ENCODE data around the gene ZNF423. TPM values are rescaled to one million over a fixed set of nuclear protein-coding genes. Genes with fewer than 3 reads are reported as not detected.

The ZNF423 gene
- total and polyA plus RNA-seq, 5 donors = 5.5 to 22.2 (median 14.4) TPM

DNA sequence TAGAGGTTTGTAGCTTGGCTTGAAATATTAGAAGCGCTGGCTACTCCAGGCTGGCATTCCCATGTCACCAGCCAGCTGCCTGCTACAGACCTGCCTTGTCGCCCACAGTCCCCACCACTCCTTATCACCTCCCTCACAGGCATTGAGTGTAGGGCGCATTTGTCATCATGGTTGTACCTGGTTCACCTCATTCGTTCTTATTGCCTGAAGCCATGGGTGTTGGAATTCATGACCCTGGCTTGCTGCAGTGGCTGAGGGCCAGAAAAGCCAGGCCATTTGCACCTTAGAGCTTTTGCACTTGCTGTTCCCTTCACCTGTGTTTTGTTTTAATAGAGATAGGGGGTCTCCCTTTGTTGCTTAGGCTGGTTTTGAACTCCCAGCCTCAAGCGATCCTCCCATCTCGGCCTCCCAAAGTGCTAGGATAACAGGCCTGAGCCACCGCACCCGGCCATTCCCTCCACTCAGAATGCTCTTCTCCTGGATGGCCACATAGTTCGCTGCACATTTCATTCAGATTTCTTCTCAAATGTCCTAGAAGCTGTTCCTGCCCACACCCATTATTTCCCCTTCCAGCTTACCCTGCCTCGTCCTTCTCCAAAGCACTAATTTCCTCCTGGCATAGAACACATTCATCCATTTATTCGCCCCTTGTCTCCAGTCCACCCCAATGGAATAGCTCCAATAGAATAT is 384.7 kb downstream of the ZNF423 start:
- no peak overlapping the region for H3K27ac ChIP-seq (ENCODE audit: low read length)
- intact Hi-C loops (cut with DNase I) = loop anchor here in 1 of 4 donors (10.0 kb wide), 1 partner anchor 56 kb away; no protein-coding TSS in a partner anchor
- H3K4me3 ChIP-seq (ENCODE audit: low read length) = no peak overlapping the region
- DNase-seq = no peak
- no peaks in the 10 kb centered on the region for H3K9me3 ChIP-seq (ENCODE audit: control insufficient read depth, low read length)
- no peaks in the 10 kb centered on the region for H3K27me3 ChIP-seq (ENCODE audit: control insufficient read depth, insufficient read depth)
- WGBS = 88% methylated on average over 11 of the region's 11 CpGs
- H3K4me1 ChIP-seq (ENCODE audit: control insufficient read depth, insufficient read depth, low read length) = no peaks in the 10 kb centered on the region
- no peak for ATAC-seq

DNA sequence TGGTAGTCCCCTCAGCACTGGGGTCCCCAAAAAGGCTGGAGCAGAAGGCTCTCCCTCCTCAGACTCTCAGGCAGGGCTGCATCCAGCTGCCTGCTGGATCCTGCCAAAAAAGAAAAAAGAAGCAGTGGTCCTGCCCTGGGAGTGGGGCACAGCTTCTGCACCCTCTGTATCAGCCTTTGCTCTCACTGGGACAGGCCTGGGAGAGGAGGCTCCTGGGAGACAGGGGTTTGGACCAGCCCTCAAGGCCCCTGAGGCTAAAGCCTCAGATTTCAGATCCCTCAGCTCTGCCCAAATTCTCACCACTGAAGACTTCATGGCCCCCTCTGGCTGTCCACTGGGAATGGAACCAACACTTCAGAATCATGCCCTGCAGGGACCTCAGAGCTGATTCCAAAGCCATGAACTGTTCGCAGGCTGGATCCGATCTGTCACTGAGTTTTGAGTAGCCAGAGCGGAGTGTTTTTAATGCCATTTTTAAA is 385.4 kb downstream of the ZNF423 start:
- ATAC-seq (no peak), DNase-seq (no peak)
- 90% methylated on average over 3 of the region's 3 CpGs for WGBS
- Histone ChIP-seq H3K4me1 (ENCODE audit: control insufficient read depth, insufficient read depth, low read length) (no peaks in the 10 kb centered on the region), H3K27ac (ENCODE audit: low read length) (no peak overlapping the region), H3K4me3 (ENCODE audit: low read length) (no peak overlapping the region), H3K27me3 (ENCODE audit: control insufficient read depth, insufficient read depth) (no peaks in the 10 kb centered on the region), H3K9me3 (ENCODE audit: control insufficient read depth, low read length) (no peaks in the 10 kb centered on the region)
- intact Hi-C loops (cut with DNase I) = loop anchor here in 1 of 4 donors (10.0 kb wide), 1 partner anchor 56 kb away; no protein-coding TSS in a partner anchor

- Histone ChIP-seq H3K27ac (ENCODE audit: low read length) (no peak overlapping the region), H3K4me1 (ENCODE audit: control insufficient read depth, insufficient read depth, low read length) (no peaks in the 10 kb centered on the region), H3K27me3 (ENCODE audit: control insufficient read depth, insufficient read depth) (no peaks in the 10 kb centered on the region), H3K9me3 (ENCODE audit: control insufficient read depth, low read length) (no peaks in the 10 kb centered on the region), H3K4me3 (ENCODE audit: low read length) (no peak overlapping the region)
- intact Hi-C loops (cut with DNase I) = loop anchor here in 1 of 4 donors (10.0 kb wide), 1 partner anchor 55 kb away; no protein-coding TSS in a partner anchor
- 92% methylated on average over 13 of the region's 13 CpGs for WGBS
- ATAC-seq = no peak
- DNase-seq = no peak
Observed at GRCh38 chr16:49469930-49470451, 385.9 kb downstream of the ZNF423 start.

DNA sequence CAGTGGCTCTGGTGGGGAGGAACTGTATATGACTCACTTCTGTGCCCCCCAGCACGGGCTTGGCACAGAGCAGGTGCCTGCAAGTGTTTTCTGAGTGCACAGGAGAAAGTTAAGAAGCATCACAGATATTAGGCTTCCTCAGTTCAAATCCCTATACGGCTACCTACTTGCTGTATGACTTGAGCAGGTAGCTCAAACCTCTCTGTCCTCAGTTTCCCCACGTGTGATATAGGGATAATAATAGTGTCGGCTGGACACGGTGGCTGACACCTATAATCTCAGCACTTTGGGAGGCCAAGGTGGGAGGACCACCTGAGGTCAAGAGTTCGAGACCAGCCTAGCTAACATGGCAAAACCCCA is 386.6 kb downstream of the ZNF423 start:
- H3K4me3 ChIP-seq (ENCODE audit: low read length) = no peak overlapping the region
- no peak for DNase-seq
- no peaks in the 10 kb centered on the region for H3K27me3 ChIP-seq (ENCODE audit: control insufficient read depth, insufficient read depth)
- H3K9me3 ChIP-seq (ENCODE audit: control insufficient read depth, low read length) = no peaks in the 10 kb centered on the region
- WGBS = 91% methylated on average over 6 of the region's 6 CpGs
- intact Hi-C loops (cut with DNase I) = no loop called here
- no peaks in the 10 kb centered on the region for H3K4me1 ChIP-seq (ENCODE audit: control insufficient read depth, insufficient read depth, low read length)
- H3K27ac ChIP-seq (ENCODE audit: low read length) = no peak overlapping the region
- no peak for ATAC-seq

DNA sequence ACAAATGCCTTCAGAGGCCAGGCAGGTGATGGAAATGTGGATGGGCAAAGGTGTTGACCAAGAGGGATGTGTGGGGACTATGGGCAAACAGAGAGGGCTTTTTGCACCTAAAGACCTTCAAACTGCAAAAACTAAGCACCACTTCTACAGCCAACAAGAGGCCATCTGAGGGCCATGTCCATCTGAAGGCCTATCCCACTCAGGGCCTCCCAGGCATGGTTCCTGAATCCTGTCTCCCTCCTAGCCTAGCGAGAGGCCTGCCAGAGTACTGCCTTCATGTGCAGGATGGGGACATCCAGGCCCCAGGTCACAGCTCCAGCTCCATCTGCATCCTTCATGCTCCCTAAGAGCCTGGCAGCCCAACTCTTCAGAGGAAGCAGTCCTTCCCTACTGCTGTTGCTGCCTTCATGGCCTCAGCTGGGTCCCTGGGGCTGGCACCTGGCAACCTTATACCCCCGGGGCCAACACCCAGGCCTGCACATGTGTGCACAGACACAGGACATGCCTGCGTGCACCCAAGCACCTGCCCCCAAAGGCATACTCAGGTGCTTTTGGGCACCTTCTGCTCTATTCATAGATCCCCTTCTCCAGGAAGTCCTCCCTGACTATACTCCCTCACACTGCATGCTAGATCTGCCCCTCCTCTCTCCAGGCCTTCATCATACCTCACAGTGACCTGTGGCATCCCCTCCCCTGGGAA is 387.2 kb downstream of the ZNF423 start:
- no peak for DNase-seq
- intact Hi-C loops (cut with DNase I) = no loop called here
- no peaks in the 10 kb centered on the region for H3K27me3 ChIP-seq (ENCODE audit: control insufficient read depth, insufficient read depth)
- H3K27ac ChIP-seq (ENCODE audit: low read length) = no peak overlapping the region
- ATAC-seq = no peak
- no peaks in the 10 kb centered on the region for H3K4me1 ChIP-seq (ENCODE audit: control insufficient read depth, insufficient read depth, low read length)
- no peak overlapping the region for H3K4me3 ChIP-seq (ENCODE audit: low read length)
- H3K9me3 ChIP-seq (ENCODE audit: control insufficient read depth, low read length) = no peaks in the 10 kb centered on the region
- WGBS = 91% methylated on average over 3 of the region's 3 CpGs

DNA sequence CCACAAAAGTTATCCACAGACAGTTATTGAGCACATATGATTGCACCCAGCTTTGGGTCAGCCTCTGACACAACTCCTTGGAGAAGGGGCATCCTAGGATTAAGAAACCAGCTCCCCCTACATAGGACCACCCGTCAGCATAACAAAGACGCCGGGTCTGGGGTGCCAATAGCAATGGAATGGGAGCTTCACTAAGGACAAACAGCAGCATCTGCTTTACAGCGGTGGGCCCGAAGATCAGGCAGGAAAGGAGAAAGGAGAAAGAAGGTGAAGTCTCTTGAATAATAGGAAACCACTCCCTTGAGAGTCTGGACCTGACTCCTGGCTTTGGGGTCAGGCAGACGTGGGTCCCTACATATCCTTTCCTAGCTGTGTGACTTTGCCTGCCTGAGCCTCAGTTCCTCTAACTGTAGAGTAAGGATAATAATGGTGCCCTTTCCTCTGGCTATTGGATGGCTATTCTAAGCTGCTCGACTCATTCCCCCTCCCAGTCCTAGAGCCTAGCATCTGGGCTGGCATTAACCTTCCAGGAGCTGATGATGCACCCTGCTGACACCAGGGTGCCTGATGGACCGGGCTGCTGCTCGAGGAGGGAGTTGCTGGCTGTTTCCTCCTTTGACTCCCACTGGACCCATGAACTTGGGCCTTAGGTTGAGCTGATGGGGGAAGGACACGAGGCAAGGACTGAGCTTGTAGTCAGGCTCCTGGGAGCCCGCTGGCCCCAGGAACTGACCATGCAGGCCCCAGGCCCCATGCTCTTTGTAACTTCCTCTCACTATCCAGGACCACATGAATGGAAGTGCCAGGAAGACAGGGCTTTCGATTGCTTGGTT is 388.2 kb downstream of the ZNF423 start:
- Histone ChIP-seq H3K27ac (ENCODE audit: low read length) (no peak overlapping the region), H3K4me3 (ENCODE audit: low read length) (no peak overlapping the region), H3K27me3 (ENCODE audit: control insufficient read depth, insufficient read depth) (no peaks in the 10 kb centered on the region), H3K4me1 (ENCODE audit: control insufficient read depth, insufficient read depth, low read length) (no peaks in the 10 kb centered on the region), H3K9me3 (ENCODE audit: control insufficient read depth, low read length) (no peaks in the 10 kb centered on the region)
- intact Hi-C loops (cut with DNase I) = no loop called here
- DNase-seq (no peak), ATAC-seq (no peak)
- WGBS = 83% methylated on average over 12 of the region's 12 CpGs

DNA sequence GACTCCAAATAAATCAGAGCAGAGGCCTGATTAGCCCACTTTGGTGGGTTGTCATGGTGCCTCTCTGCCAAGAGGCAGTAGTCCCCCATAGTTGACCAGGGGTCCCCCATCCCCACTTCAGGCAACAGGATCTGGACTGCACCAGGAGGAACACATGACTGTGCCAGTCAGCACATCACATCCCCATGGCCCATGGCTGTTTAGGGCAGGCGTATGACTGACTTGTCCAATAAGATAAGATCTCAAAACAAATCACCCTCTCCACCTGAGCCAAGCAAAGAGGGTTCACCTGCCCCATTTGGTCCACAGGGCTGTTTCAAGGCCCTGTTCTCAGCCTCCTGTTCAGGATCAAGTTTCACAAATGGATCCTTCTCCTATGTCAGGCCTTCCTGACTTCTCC is 389.0 kb downstream of the ZNF423 start:
- intact Hi-C loops (cut with DNase I) = no loop called here
- Histone ChIP-seq H3K4me1 (ENCODE audit: control insufficient read depth, insufficient read depth, low read length) (no peaks in the 10 kb centered on the region), H3K27ac (ENCODE audit: low read length) (no peak overlapping the region), H3K4me3 (ENCODE audit: low read length) (no peak overlapping the region), H3K9me3 (ENCODE audit: control insufficient read depth, low read length) (no peaks in the 10 kb centered on the region), H3K27me3 (ENCODE audit: control insufficient read depth, insufficient read depth) (no peaks in the 10 kb centered on the region)
- DNase-seq = no peak
- WGBS = 98% methylated on average over 1 of the region's 1 CpG
- ATAC-seq = no peak

DNA sequence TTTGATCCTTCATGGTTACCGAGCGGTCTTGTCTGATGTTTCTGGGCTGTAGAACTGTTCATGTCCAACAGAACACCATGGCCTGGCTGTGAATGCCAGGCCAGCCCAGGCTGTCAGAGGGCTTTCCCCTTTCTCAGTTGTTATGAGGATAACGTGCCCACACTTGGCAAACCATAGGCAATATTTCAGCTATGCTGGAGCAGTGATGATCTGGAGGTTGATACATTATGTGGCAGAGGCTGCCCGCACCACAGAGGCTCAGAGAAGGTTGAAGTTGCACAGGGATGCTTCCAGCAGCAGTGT is 389.4 kb downstream of the ZNF423 start:
- Histone ChIP-seq H3K4me3 (ENCODE audit: low read length) (no peak overlapping the region), H3K9me3 (ENCODE audit: control insufficient read depth, low read length) (no peaks in the 10 kb centered on the region), H3K27ac (ENCODE audit: low read length) (no peak overlapping the region), H3K4me1 (ENCODE audit: control insufficient read depth, insufficient read depth, low read length) (no peaks in the 10 kb centered on the region), H3K27me3 (ENCODE audit: control insufficient read depth, insufficient read depth) (no peaks in the 10 kb centered on the region)
- intact Hi-C loops (cut with DNase I) = no loop called here
- DNase-seq = no peak
- ATAC-seq = no peak
- 93% methylated on average over 4 of the region's 4 CpGs for WGBS

DNA sequence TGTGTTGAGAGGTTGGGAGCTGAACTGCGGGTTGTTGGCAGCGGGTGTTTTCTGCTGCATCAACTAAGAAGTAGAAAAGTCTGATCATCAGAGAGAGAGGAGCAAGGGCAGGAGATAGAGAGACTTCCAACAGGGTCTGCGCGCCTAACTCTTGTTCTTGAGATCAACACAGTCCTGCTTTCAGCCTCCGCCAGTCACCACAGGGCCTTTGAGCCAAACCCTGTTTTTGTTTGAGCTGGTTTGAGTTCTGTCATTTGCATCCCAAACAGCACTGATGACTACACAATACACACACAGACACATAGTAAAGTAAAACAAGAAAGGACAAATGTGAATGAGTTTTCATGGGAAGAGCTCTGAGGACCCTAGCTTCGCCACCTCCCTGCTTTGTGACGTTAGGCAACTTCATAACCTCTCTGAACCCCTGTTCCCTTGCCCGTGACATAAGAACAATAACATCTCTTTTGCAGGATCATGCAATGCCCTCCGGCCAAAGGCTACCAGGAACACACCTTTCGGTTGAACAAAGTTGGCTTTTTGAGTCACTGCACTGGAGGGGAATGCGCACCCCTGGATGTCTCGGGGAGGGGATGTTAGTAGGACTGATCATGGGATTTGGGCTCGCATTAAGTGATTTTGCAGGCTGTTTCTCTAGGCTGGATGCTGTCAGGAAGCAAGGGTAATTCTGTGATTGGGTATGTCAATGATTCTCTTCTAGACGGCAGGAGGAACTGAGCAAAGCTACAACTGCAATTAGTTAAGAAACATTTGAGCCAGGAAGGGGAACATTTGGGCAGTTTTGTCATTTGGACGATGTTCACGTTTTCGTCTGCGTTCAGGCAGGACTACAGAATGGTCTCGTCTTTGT is 390.0 kb downstream of the ZNF423 start:
- Histone ChIP-seq H3K4me1 (ENCODE audit: control insufficient read depth, insufficient read depth, low read length) (no peaks in the 10 kb centered on the region), H3K27ac (ENCODE audit: low read length) (no peak overlapping the region), H3K9me3 (ENCODE audit: control insufficient read depth, low read length) (no peaks in the 10 kb centered on the region), H3K4me3 (ENCODE audit: low read length) (no peak overlapping the region), H3K27me3 (ENCODE audit: control insufficient read depth, insufficient read depth) (no peaks in the 10 kb centered on the region)
- 87% methylated on average over 19 of the region's 19 CpGs for WGBS
- DNase-seq (no peak), ATAC-seq (no peak)
- intact Hi-C loops (cut with DNase I) = no loop called here

- Histone ChIP-seq H3K27ac (ENCODE audit: low read length) (no peak overlapping the region), H3K4me3 (ENCODE audit: low read length) (no peak overlapping the region), H3K9me3 (ENCODE audit: control insufficient read depth, low read length) (no peaks in the 10 kb centered on the region), H3K27me3 (ENCODE audit: control insufficient read depth, insufficient read depth) (no peaks in the 10 kb centered on the region), H3K4me1 (ENCODE audit: control insufficient read depth, insufficient read depth, low read length) (no peaks in the 10 kb centered on the region)
- peak; percentile 15 to 54 for ATAC-seq
- intact Hi-C loops (cut with DNase I) = no loop called here
- peak in 1 of 3 donors; percentile 51 for DNase-seq
- WGBS = 23% methylated on average over 40 of the region's 40 CpGs
Observed at GRCh38 chr16:49464877-49465504, 390.9 kb downstream of the ZNF423 start.

Measured in right cardiac atrium (tissue), 5 donors.